Large intestine (tissue), 3 donors: ENCODE results near the gene NHSL2. TPM values are rescaled to one million over a fixed set of nuclear protein-coding genes. Genes with fewer than 3 reads are reported as not detected.

Experiments
- DNase-seq, 2 donors: peaks; one replicate each; pipeline versions ENCODE4 v3.0.0 to v3.0.0-alpha.2; 2013
- H3K27ac ChIP-seq: one replicate; pipeline ENCODE4 v1.5.1; 2013; ENCODE audit warnings: low read length
- H3K27me3 ChIP-seq: 2 replicates; pipeline ENCODE4 v1.6.1; 2013; ENCODE audit warnings: low read length; ENCODE audit not compliant: control insufficient read depth, insufficient read depth
- H3K36me3 ChIP-seq: 2 replicates; pipeline ENCODE4 v1.6.1; 2013; ENCODE audit warnings: low read length; ENCODE audit not compliant: control insufficient read depth, insufficient read depth
- H3K4me1 ChIP-seq: one replicate; pipeline ENCODE4 v1.6.1; 2013; ENCODE audit warnings: low read length; ENCODE audit not compliant: control insufficient read depth, insufficient read depth
- H3K4me3 ChIP-seq: one replicate; pipeline ENCODE4 v1.5.1; 2013; ENCODE audit warnings: low read length
- H3K9me3 ChIP-seq: one replicate; pipeline ENCODE4 v1.6.1; 2013; ENCODE audit warnings: mild to moderate bottlenecking, low read depth, low read length, moderate library complexity; ENCODE audit not compliant: control insufficient read depth
- WGBS: methylation state at CpG from one replicate; pipeline ENCODE4 v1.1.5; 2013; ENCODE audit warnings: low lambda C conversion rate; ENCODE audit not compliant: insufficient coverage; 5-methylcytosine and 5-hydroxymethylcytosine counted together
- polyA plus RNA-seq: library from polyadenylated mRNA; unstranded; fragments of 120-200 nt; gene quantifications from one replicate; pipeline ENCODE4 v1.2.1, GENCODE V29; 2013

NHSL2 gene
- polyA plus RNA-seq, 1 donor = 3.3 TPM

DNA sequence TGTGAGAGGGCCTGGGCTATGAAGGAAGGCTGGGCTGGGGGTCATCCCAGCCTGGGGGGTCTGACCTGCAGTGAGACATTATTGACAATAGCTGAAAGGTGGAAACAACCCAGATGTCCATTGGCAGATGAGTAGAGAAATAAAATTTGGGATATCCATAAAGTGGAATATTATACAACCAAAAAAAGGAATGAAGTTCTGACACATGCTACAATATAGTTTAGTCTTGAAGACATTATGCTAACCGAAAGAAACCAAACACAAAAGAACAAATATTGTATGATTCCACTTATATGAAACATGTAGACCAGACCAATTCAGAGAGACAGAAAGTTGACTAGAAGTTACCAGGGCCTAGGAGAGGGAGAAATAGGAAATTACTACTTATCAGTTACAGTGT is 176.3 kb downstream of the NHSL2 start:
- Histone ChIP-seq H3K4me3 (no peak overlapping the region), H3K36me3 (no peaks in the 10 kb centered on the region)
- WGBS = no CpG with 5 or more reads among the region's 1 CpG

DNA sequence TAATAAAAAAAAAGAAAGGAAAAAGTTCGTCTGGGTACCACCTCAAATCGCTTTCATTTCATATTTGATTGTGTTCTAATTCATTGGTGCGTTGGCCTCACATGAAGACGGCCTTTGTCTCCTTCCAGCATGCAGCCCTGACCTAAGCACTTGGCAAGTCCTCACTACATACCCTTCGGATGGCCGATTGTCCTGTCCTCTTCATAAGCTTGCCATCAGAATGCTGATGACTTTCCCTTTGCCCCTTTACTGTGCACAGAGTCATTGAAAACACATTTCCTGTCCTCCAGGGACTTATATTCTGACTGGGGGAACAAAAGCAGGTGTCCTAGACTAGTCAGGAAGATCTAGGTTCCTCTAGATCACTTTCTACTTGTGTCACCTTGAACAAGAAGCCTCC is 178.1 kb downstream of the NHSL2 start:
- H3K4me1 ChIP-seq = no peaks in the 10 kb centered on the region
- no peak for DNase-seq
- WGBS = no CpG with 5 or more reads among the region's 6 CpGs

More for the DNA sequence above, 176.3 kb downstream of the NHSL2 start:
- H3K27ac ChIP-seq = no peak overlapping the region
- no peaks in the 10 kb centered on the region for H3K9me3 ChIP-seq
- peaks cover 5% of the 10 kb centered on the region for H3K4me1 ChIP-seq
- DNase-seq = no peak
- no peaks in the 10 kb centered on the region for H3K27me3 ChIP-seq

DNA sequence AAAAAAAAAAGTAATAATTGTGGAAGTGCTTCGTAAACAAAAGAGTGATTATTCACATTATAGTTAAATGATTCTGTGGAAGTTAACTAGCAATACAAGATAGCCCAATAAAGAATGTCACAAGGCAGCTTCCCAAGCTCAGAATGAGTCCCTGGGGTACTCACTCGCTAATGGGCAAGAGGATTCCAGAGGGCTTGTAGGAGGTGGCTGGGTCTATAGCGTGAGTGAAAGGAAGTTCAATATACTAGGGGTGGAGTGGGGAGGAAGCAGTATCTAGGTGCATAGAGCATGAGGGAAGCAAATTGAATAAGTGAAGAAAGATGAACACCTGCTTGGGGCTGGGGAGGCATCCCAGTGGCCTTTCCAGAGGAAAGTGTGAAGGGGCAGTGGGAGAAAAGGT is 178.6 kb downstream of the NHSL2 start:
- Histone ChIP-seq H3K9me3 (no peaks in the 10 kb centered on the region), H3K36me3 (no peaks in the 10 kb centered on the region), H3K4me3 (no peak overlapping the region), H3K4me1 (no peaks in the 10 kb centered on the region), H3K27ac (no peak overlapping the region), H3K27me3 (no peaks in the 10 kb centered on the region)
- WGBS = no CpG with 5 or more reads among the region's 3 CpGs
- no peak for DNase-seq

More for the DNA sequence above, 178.1 kb downstream of the NHSL2 start:
- Histone ChIP-seq H3K4me3 (no peak overlapping the region), H3K27ac (no peak overlapping the region), H3K9me3 (no peaks in the 10 kb centered on the region), H3K27me3 (no peaks in the 10 kb centered on the region), H3K36me3 (no peaks in the 10 kb centered on the region)

DNA sequence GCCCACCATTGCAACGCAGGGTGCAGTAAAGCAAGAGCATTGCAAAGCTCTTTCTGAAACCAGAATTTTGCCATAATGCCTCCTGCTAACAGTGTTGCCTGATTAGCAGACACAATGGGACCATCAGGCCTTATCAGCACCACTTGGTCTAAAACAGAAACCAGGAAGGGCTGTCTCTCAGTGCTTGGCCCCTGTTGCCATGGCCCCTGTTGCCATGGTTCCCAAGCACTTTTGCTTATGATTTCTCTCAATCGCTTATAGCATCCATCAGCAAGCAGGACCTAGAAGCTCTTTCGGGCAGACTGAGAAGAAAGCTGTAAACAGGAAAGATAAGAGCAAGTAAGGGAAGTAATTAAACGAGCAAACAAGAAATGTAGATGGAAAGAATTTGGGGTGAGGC is 184.2 kb downstream of the NHSL2 start:
- H3K4me3 ChIP-seq = no peak overlapping the region
- WGBS = 14% methylated on average over 1 of the region's 4 CpGs
- H3K36me3 ChIP-seq = no peaks in the 10 kb centered on the region
- no peaks in the 10 kb centered on the region for H3K9me3 ChIP-seq
- DNase-seq = peak; percentile 58 to 66
- H3K4me1 ChIP-seq = no peaks in the 10 kb centered on the region
- no peaks in the 10 kb centered on the region for H3K27me3 ChIP-seq
- H3K27ac ChIP-seq = no peak overlapping the region

DNA sequence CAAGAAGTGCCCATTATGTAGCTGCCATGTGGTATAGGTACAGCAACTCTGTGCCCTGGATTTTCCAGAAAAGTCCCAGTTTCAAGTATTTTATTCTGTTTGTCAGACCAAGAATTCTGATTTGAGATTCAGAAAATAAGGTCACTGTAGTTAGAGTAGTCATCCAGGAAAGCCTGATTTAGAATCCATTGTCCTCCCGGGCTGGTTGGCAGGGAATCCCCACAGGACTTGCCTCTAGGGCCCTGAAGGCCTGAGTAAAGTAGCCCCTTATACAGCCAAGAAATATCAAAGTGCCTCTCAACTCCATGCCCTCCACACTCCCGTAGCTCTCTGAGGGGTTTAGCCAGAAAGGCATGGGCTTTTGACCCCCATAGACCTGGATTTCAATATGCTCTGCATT is 184.7 kb downstream of the NHSL2 start:
- H3K4me3 ChIP-seq = no peak overlapping the region
- no peaks in the 10 kb centered on the region for H3K36me3 ChIP-seq
- H3K27ac ChIP-seq = no peak overlapping the region
- no peaks in the 10 kb centered on the region for H3K4me1 ChIP-seq
- no peak for DNase-seq
- no CpG with 5 or more reads among the region's 2 CpGs for WGBS
- no peaks in the 10 kb centered on the region for H3K9me3 ChIP-seq
- no peaks in the 10 kb centered on the region for H3K27me3 ChIP-seq

DNA sequence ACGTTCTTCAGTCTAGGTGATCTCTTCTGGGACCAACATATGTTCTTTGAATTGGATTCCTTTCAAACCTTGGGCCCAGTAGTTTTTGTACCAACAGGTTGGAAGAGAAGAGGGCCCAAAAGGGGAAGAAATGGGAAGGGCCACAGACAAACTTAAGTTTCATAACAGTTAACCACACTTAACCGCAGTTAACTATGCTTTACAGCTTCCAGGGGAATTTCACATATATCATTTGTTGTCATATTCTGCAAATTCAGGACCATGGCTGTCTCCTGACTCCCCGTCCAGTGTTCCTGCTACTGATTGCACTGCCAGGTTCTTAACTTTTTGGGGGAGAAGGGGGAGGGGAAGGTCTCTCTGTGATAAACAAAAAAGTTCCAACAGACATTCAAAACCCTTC is 186.5 kb downstream of the NHSL2 start:
- no peak overlapping the region for H3K4me3 ChIP-seq
- peaks cover under 1% of the 10 kb centered on the region for H3K4me1 ChIP-seq
- WGBS = no CpG with 5 or more reads among the region's 3 CpGs
- no peaks in the 10 kb centered on the region for H3K9me3 ChIP-seq
- H3K27ac ChIP-seq = no peak overlapping the region
- H3K27me3 ChIP-seq = no peaks in the 10 kb centered on the region
- DNase-seq = no peak
- no peaks in the 10 kb centered on the region for H3K36me3 ChIP-seq

DNA sequence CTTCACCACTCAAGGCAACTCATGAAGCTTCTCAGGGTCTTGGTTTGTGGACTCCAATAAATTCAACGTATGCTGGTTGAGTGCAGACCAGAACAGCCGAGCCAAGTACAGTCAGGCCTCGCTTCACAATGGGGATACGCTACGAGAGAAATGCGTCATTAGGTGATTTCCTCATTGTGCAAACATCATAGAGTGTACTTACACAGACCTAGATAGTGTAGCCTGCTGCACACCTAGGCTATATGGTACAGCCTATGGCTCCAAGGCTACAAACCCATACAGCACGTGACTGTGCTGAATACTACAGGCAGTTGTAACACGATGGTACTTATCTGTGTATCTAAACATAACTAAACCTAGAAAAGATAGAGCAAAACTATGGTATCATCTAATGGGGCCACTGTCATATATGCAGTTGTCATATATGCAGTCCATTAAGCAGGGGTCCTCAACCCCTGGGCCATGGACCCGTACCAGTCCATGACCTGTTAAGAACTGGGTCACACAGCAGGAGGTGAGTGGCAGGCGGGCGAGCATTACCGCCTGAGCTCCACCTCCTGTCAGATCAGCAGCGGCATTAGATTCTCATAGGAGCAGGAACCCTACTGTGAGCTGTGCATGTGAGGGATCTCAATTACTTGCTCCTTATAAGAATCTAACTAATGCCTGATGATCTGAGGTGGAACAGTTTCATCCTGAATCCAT is 189.6 kb downstream of the NHSL2 start:
- Histone ChIP-seq H3K27me3 (no peaks in the 10 kb centered on the region), H3K36me3 (no peaks in the 10 kb centered on the region), H3K27ac (no peak overlapping the region), H3K4me1 (peaks cover 27% of the 10 kb centered on the region), H3K4me3 (no peak overlapping the region), H3K9me3 (no peaks in the 10 kb centered on the region)
- DNase-seq = no peak
- no CpG with 5 or more reads among the region's 13 CpGs for WGBS

DNA sequence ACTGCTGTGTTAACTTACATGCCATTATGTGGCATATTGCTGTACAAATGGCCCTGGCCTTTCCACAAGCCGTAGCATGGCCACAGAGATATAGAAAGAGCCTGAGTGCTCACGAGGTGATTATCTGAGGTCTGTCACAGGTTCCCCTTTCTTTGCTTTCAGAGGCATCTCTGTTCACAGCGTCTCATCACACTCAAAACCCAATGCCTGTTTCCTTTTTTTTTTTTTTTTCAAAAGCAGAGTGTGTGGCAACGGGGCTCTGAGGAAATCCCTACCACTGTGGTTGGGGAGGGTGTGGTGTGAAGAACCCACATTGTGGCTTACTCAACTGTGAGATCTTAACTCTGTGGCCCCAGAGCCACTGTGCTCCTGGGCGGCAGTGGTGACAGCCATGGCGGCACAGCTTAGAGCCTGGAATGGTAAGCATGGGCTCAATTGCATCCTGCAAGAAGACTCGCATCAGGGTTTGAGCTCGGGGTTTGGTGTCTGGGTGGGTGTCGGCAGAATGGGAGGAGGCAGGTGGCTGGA is 190.2 kb downstream of the NHSL2 start:
- Histone ChIP-seq H3K9me3 (no peaks in the 10 kb centered on the region), H3K4me3 (no peak overlapping the region), H3K36me3 (no peaks in the 10 kb centered on the region), H3K27me3 (no peaks in the 10 kb centered on the region), H3K27ac (no peak overlapping the region), H3K4me1 (peaks cover 27% of the 10 kb centered on the region)
- no peak for DNase-seq
- no CpG with 5 or more reads among the region's 9 CpGs for WGBS

DNA sequence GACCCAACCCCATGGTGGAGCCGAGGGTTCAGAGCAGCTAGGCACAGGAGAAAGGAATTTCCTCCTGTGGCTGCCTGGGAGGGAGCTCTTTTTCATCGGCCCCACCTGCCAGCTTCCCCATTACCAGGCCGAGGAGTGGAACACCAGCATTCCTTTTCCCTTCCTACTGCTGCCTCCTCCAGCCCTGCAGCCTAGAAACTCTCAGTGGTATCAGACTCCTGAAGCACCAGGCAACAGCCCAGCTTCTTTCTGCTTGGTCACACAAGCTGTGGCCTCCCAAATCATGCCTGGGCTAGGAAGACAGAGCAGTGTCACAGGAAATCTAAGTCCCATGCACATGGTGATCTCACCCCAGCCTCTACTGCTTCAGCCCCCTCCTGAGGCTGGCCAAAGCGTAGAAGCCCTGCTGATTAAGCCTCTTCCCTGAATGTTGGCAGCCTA is 191.0 kb downstream of the NHSL2 start:
- no CpG with 5 or more reads among the region's 4 CpGs for WGBS
- no peaks in the 10 kb centered on the region for H3K27me3 ChIP-seq
- H3K9me3 ChIP-seq = no peaks in the 10 kb centered on the region
- no peak overlapping the region for H3K27ac ChIP-seq
- no peak overlapping the region for H3K4me3 ChIP-seq
- no peak for DNase-seq
- H3K36me3 ChIP-seq = no peaks in the 10 kb centered on the region
- peaks cover 27% of the 10 kb centered on the region for H3K4me1 ChIP-seq

DNA sequence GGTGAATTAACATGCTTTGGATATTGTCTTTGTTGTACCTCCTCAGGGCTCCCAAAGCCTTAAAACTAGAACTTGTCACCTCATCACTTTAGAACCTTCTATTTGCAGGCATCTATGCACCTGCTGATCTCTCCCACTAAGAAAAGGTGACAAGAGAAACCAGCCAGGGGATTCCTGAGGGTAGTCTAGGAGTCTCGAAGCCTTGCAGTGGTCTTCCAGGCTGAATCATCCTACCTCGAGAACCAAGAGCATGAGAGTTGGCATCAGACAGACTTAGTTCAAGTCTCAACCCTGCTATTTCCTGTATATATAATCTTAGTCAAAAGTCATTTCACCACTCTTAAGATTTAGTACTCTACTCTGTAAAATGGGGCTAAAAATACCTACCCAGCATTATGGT is 191.5 kb downstream of the NHSL2 start:
- H3K27ac ChIP-seq = no peak overlapping the region
- H3K9me3 ChIP-seq = no peaks in the 10 kb centered on the region
- no peak for DNase-seq
- no peak overlapping the region for H3K4me3 ChIP-seq
- H3K27me3 ChIP-seq = no peaks in the 10 kb centered on the region
- WGBS = no CpG with 5 or more reads among the region's 2 CpGs
- peaks cover 27% of the 10 kb centered on the region for H3K4me1 ChIP-seq
- no peaks in the 10 kb centered on the region for H3K36me3 ChIP-seq

DNA sequence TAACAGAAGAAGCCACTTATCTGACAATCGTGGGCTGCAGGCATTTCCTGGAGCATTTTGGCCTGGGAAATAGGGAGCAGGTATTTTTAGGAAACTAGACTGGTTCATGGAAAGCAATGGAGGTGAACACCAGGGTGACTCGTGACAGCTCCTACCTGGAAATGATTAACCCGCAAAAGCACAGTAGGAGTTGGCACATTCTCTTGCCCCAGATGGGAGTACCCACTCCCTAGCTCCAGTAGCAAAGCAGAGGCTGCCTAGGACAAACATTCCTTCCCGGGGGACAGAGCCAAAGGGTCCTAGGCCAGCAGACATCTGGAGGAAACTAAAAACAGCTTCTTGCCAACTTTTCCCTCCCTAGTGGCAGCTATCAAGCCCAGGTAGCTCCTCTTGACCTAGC is 192.1 kb downstream of the NHSL2 start:
- H3K4me3 ChIP-seq = no peak overlapping the region
- H3K36me3 ChIP-seq = no peaks in the 10 kb centered on the region
- no peaks in the 10 kb centered on the region for H3K27me3 ChIP-seq
- H3K9me3 ChIP-seq = no peaks in the 10 kb centered on the region
- H3K27ac ChIP-seq = peak overlapping the region; percentile 76
- peaks cover 30% of the 10 kb centered on the region for H3K4me1 ChIP-seq
- no CpG with 5 or more reads among the region's 4 CpGs for whole genome bisulfite sequencing
- DNase-seq = peak; percentile 35 to 65
